Left lung (tissue), 10 donors: ENCODE results near the gene CARS2. TPM values are rescaled to one million over a fixed set of nuclear protein-coding genes. Genes with fewer than 3 reads are reported as not detected.
A peak's percentile ranks its signal among the peaks of the same experiment; 100 is the strongest.

ENCODE experiments used
- ATAC-seq: fragments of 200-7000 bp; cut with Tn5 transposase; one replicate; pipeline ENCODE4 v1.9.1; 2020; ENCODE audit warnings: moderate library complexity
- DNase-seq, 4 donors: peaks; one replicate each; pipeline ENCODE4 v3.0.0-alpha.2; 2013 to 2020
- H3K27ac ChIP-seq, 2 donors: fragments of 200-600 bp; sonication (generic) in 1 of 2; one replicate each; pipeline versions ENCODE4 v1.5.0 to v1.8.0; 2020 to 2021
- H3K27me3 ChIP-seq, 2 donors: fragments of 200-600 bp; sonication (generic) in 1 of 2; one replicate each; pipeline versions ENCODE4 v1.5.0 to v1.8.0; 2020 to 2021
- H3K36me3 ChIP-seq, 2 donors: fragments of 200-600 bp; sonication (generic) in 1 of 2; one replicate each; pipeline versions ENCODE4 v1.5.0 to v1.8.0; 2020 to 2021
- H3K4me1 ChIP-seq, 2 donors: fragments of 200-600 bp; one replicate each; pipeline ENCODE4 v1.8.0; 2021
- H3K4me3 ChIP-seq, 2 donors: fragments of 200-600 bp; sonication (generic) in 1 of 2; one replicate each; pipeline versions ENCODE4 v1.5.0 to v1.8.0; 2020 to 2021; ENCODE audit warnings: mild to moderate bottlenecking in 1 of 2
- H3K9me3 ChIP-seq, 2 donors: fragments of 200-600 bp; sonication (generic) in 1 of 2; one replicate each; pipeline versions ENCODE4 v1.5.0 to v1.8.0; 2020 to 2021
- intact Hi-C, 2 donors: fragments of 100-400 bp; cut with DNase I; formaldehyde crosslinking; loops; one replicate each; pipeline versions ENCODE4 v1.11.2 to v1.14.2; 2022
- polyA plus RNA-seq, 6 donors: library from polyadenylated mRNA; unstranded; fragments of 120-200 nt; gene quantifications; one replicate each; pipeline ENCODE4 v1.2.1, GENCODE V29; 2013; ENCODE audit not compliant: insufficient read length in 6 of 6
- total RNA-seq, 2 donors: library from RNA; stranded (reverse); fragmentation: NEBNext Ultra II Directional; extraction: Animal tissue kit (Norgen Biotek cat#: 25700); gene quantifications; one replicate each; pipeline ENCODE4 v1.2.1, GENCODE V29; 2021
- TF ChIP-seq, protein P1 (sequence below), 2 donors: fragments of 200-600 bp; sonication (generic) in 1 of 2; IDR thresholded peaks; one replicate each; pipeline versions ENCODE4 v1.5.0 to v1.8.0; 2021; ENCODE audit warnings: antibody characterized with exemption in 2 of 2
- donor health status: DM: no; HTN: yes; CAD: no.
- donor health status: DM: no; HTN: no; CAD: no.

CARS2 gene
- total and polyA plus RNA-seq, 8 donors: 61.9 to 79.8 (median 71.3) TPM

DNA sequence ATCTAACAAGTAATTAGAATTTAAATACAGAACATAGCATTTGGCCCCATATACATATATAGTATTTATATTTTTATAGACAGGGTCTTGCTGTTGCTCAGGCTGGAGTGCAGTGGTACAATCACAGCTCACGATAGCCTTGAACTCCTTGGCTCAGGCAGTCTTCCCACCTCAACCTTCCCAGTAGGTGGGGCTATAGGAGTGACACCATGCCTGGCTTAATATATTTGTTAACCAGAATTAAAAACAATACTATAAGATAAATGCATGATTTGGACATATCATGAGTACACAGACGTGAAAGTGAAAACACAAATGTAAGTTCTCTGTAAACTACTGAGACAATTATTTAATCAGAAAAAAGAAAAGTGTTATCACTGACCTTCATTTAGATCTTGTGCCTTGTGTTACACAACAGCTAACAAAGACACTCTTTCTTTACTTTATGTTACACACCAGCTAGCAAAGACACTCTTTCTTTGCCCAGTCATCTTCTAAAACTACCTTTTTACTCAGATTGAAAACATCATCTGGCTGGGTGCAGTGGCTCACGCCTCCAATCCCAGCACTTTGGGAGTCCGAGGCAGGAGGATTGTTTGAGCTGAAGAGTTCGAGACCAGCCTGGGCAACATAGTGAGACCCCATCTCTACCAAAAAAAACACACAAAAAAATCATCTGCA, 22.6 kb downstream of the CARS2 start:
- Histone ChIP-seq H3K9me3 (no peaks in the 10 kb centered on the region), H3K4me1 (no peaks in the 10 kb centered on the region), H3K27ac (no peak overlapping the region), H3K27me3 (no peaks in the 10 kb centered on the region), H3K4me3 (no peak overlapping the region), H3K36me3 (peaks cover 0 to 91% of the 10 kb centered on the region in 2 donors)
- intact Hi-C loops: loop anchor here in 1 of 2 donors (10.0 kb wide), 1 partner anchor 131 kb away; no protein-coding TSS in a partner anchor
- DNase-seq (peak in 1 of 4 donors; percentile 31), ATAC-seq (peak; percentile 83)
- TF ChIP-seq, protein P1, sequence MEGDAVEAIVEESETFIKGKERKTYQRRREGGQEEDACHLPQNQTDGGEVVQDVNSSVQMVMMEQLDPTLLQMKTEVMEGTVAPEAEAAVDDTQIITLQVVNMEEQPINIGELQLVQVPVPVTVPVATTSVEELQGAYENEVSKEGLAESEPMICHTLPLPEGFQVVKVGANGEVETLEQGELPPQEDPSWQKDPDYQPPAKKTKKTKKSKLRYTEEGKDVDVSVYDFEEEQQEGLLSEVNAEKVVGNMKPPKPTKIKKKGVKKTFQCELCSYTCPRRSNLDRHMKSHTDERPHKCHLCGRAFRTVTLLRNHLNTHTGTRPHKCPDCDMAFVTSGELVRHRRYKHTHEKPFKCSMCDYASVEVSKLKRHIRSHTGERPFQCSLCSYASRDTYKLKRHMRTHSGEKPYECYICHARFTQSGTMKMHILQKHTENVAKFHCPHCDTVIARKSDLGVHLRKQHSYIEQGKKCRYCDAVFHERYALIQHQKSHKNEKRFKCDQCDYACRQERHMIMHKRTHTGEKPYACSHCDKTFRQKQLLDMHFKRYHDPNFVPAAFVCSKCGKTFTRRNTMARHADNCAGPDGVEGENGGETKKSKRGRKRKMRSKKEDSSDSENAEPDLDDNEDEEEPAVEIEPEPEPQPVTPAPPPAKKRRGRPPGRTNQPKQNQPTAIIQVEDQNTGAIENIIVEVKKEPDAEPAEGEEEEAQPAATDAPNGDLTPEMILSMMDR (IDR thresholded peaks at IDR 0.05): peak; percentile 39 to 57

DNA sequence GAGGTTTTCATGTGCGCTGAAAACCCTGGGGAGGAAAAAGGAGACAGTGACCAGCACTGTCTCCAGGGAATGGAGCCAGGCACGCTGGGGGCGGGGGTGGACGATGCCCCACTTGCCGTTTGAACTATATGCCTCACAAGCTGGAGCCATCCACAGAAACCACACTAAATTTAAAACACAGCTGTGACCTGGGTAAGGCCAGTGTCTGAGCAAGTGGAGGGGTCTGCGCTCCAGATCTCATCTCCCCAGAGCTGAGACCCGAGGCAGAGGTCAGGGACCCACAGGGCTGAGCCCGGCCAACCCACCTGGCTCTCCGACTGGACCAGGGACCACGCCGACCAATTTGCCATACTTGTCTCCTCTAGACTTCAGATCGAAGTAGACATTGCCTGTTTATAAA, 23.2 kb downstream of the CARS2 start:
- TF ChIP-seq, protein P1 (IDR thresholded peaks at IDR 0.05): no peak
- H3K27ac ChIP-seq: no peak overlapping the region
- no peak overlapping the region for H3K4me3 ChIP-seq
- ATAC-seq (no peak), DNase-seq (no peak)
- H3K4me1 ChIP-seq: no peaks in the 10 kb centered on the region
- intact Hi-C loops: loop anchor here in 1 of 2 donors (10.0 kb wide), 1 partner anchor 132 kb away; no protein-coding TSS in a partner anchor
- no peaks in the 10 kb centered on the region for H3K27me3 ChIP-seq
- H3K36me3 ChIP-seq: peaks cover 0 to 91% of the 10 kb centered on the region in 2 donors
- H3K9me3 ChIP-seq: no peaks in the 10 kb centered on the region

DNA sequence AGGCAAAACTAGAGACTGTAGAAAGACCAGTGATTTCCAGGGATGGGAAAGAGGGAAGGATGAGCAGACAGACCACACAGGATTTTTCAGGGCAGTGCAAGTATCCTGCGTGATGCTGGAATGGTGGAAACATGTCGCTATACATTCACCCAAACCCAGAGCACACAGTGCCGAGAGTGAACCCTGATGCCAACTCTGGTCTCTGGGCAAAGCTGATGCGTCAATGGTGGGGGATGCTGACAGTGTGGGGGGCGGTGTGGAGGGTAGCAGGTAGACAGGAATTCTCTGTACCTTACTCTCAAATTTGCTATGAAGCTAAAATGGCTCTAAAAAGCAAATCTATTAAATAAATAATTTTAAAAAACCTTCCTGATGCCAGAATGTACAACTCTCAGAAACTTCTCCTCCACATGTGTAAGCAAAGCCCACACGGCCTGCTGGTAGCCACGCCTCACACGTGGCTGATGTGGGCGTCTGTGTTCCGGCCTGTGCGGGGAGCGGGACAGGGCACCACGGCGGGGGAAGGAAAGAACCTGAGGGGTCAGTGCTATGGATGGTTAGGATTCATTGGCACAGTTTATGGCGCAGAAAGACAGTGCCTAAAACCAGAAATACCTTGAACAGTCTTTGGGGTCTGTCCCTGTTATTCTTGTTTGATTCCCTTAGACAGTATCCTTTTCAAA, 23.9 kb downstream of the CARS2 start:
- no peak for ATAC-seq
- TF ChIP-seq, protein P1 (IDR thresholded peaks at IDR 0.05): no peak
- intact Hi-C loops: loop anchor here in 1 of 2 donors (10.0 kb wide), 1 partner anchor 133 kb away; no protein-coding TSS in a partner anchor
- Histone ChIP-seq H3K9me3 (no peaks in the 10 kb centered on the region), H3K27me3 (no peaks in the 10 kb centered on the region), H3K27ac (no peak overlapping the region), H3K36me3 (peaks cover 0 to 84% of the 10 kb centered on the region in 2 donors), H3K4me3 (no peak overlapping the region), H3K4me1 (no peaks in the 10 kb centered on the region)
- no peak for DNase-seq

DNA sequence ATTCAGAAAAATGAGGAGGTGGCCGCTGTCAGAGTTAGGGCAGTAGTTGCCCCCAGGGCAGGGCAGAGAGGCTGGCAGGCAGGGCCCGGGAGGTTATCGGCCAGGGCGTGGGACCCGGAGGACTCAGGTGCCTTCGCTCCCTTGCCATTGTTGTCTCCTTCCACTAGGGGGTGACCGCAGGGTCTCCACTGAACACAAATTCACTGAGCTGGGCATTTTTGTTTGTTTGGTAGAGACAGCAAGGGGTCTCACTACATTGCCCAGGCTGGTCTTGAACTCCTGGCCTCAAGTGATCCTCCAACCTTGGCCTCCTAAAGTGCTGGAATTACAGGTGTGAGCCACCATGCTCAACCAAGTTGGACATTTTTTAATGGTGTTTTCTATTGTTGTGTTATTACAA, 25.1 kb downstream of the CARS2 start:
- Histone ChIP-seq H3K27ac (no peak overlapping the region), H3K36me3 (peaks cover 0 to 83% of the 10 kb centered on the region in 2 donors), H3K9me3 (no peaks in the 10 kb centered on the region), H3K27me3 (no peaks in the 10 kb centered on the region), H3K4me3 (no peak overlapping the region), H3K4me1 (peaks cover 0 to 10% of the 10 kb centered on the region in 2 donors)
- DNase-seq (no peak), ATAC-seq (no peak)
- TF ChIP-seq, protein P1 (IDR thresholded peaks at IDR 0.05): peak in 1 of 2 donors; percentile 33
- intact Hi-C loops: loop anchor here in 1 of 2 donors (10.0 kb wide), 1 partner anchor 134 kb away; no protein-coding TSS in a partner anchor
